T-helper 2 cell treated with Interferon-gamma antibody and Interleukin-4, amounts not matched to agents 100 ng/mL and 5 ng/mL, for 36 hours (primary cell): ENCODE data around the gene ITLN1. TPM values are rescaled to one million over a fixed set of nuclear protein-coding genes. Genes with fewer than 3 reads are reported as not detected.
"Not testable (repeated sequence)": the region's sequence is repeated elsewhere in the genome, so short reads cannot be mapped to it uniquely, and the experiment has no call there.

Source experiments
- intact Hi-C: fragments of 100-400 bp; cut with micrococcal nuclease; formaldehyde crosslinking; loops from one replicate; pipeline ENCODE4 v1.15.1; 2023
- total RNA-seq: library from RNA; stranded (reverse); gene quantifications from 2 replicates; pipeline ENCODE4 v1.2.3, GENCODE V29; 2022

ITLN1 gene
- total RNA-seq, 1 donor from 2014 or later: not detected

GRCh38 chr1:160883581-160884513 lies 1.1 kb downstream of the ITLN1 start:
- intact Hi-C loops: loop anchor here (1.0 to 2.0 kb wide), 3 partner anchors 49 to 157 kb away; no protein-coding TSS in a partner anchor

DNA sequence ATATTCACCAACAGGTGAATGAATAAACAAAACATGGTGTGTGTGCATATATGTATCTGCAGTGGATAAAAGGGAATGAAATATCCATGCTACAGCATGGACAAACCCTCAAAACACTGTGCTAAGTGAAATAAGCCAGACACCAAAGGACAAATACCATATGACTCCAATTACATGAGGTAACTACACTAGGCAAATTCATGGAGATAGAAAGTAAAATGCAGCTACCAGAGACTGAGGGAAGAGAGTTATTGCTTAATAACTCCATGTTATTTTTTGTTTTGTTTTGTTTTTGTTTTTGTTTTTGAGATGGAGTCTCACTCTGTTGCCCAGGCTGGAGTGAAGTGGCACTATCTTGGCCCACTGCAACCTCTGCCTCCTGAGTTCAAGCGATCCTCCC lies 2.4 kb downstream of the ITLN1 start:
- intact Hi-C loops: no loop called here

DNA sequence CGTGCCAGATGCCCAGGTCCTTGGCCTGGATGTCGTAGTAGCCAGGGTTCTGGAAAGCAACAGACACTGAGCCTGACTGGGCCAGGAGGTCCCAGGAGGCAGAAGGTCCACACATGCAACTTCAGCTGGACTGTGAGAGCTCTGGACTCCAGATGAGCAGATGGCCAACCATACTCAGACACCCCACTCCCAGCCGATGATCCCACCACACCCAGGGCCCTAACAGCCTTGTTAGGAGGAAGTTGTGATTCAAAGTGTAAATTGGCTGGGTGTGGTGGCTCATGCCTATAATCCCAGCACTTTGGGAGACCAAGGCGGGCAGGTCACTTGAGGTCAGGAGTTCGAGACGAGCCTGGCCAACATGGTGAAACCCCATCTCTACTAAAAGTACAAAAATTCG lies 3.7 kb downstream of the ITLN1 start:
- intact Hi-C loops: not testable (repeated sequence)

- intact Hi-C loops: no loop called here
These were observed 4.8 kb downstream of the ITLN1 start for GRCh38 chr1:160880216-160880615.

- intact Hi-C loops: no loop called here
These were observed 5.9 kb downstream of the ITLN1 start for GRCh38 chr1:160879056-160879455.

GRCh38 chr1:160877221-160877620 lies 7.8 kb downstream of the ITLN1 start:
- intact Hi-C loops: loop anchor here (1.0 kb wide), 1 partner anchor 42 kb away; no protein-coding TSS in a partner anchor

DNA sequence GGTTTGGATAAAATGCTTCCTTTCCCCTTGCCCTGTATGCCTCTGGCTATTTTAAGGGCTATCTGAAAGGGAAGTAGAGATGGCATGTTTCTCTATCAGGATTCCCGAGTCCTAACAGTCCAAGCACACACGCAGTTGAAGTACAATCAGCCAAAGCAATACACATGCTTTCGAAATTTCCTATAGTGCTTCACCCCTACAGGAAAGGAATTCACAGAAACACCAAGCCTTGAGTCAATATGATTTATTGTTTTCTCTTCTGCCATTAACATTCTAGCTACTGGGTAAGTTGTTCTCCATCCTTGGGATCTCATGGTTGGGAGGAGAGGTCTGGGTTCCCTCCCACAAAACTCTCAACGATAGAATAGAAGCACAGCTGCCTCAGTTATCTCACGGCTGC lies 8.7 kb downstream of the ITLN1 start:
- intact Hi-C loops: no loop called here

DNA sequence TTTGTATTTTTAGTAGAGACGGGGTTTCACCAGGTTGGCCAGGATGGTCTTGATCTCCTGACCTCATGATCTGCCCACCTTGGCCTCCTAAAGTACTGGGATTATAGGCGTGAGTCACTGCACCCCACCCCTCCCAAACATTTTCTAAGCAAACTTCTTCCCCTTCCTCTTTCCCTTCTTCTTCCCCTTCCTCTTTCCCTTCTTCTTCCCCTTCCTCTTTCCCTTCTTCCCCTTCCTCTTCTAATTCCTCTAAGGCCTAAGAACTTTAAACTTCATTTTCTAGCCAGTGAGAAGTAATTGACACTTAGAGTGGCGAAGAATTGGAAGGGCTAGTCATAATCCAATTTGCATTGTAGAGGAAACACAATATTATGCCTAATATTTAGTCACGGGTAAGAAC lies 9.4 kb downstream of the ITLN1 start:
- intact Hi-C loops: not testable (repeated sequence)

GRCh38 chr1:160874935-160875334 lies 10.0 kb downstream of the ITLN1 start:
- intact Hi-C loops: no loop called here

DNA sequence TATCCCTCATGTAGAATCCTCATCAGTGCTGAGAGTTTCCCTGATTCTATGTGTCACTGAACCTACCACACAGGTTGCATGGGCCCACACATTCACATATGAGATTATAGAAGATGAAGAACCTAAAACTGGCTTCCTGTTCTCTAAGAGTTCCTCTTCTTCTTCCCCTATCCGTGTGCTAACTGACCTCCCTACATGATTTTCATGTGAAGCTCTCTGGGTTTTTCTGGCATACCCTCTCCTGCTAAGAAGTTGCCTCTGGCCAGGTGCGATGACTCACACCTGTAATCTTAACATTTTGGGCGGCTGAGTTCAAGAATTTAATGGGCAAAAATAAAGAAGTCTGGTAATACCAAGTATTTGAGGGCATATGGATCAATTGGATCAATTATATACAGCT lies 16.8 kb downstream of the ITLN1 start:
- intact Hi-C loops: no loop called here

DNA sequence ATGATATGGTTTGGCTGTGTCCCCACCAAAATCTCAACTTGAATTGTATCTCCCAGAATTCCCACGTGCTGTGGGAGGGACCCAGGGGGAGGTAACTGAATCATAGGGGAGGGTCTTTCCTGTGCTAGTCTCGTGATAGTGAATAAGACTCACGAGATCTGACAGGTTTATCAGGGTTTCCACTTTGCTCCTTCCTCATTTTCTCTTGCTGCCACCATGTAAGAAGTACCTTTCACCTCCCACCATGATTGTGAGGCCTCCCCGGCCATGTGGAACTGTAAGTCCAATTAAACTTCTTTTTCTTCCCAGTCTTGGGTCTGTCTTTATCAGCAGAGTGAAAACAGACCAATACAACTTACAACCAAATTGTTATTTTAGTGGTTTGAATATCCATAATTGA lies 17.3 kb downstream of the ITLN1 start:
- intact Hi-C loops: not testable (repeated sequence)

DNA sequence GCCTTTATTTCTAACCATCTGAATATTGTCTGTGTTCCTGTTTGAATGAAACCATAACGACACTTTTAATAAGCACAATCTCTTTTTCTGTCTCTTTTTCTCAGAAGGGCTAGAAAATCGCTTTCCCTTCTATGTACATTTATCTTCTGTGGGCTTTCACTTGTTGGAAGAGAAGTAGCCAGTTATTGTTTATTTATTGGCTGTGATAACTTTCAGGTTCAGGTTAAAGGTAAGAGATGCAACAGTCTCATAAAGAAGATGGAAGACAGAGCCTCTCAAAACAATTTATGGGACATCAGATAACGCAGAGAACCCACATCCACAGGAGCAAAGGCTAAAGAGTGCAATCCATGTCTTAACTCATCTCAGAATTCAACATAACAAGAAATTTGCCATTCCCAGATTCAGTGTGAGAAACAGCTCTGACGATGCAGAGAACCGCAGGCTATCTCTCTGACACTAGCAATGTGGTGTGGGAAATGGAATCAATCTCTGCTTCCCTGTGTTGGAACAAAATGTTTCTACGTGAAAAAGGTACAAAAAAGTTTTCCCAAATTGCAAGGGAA lies 18.2 kb downstream of the ITLN1 start:
- intact Hi-C loops: no loop called here

DNA sequence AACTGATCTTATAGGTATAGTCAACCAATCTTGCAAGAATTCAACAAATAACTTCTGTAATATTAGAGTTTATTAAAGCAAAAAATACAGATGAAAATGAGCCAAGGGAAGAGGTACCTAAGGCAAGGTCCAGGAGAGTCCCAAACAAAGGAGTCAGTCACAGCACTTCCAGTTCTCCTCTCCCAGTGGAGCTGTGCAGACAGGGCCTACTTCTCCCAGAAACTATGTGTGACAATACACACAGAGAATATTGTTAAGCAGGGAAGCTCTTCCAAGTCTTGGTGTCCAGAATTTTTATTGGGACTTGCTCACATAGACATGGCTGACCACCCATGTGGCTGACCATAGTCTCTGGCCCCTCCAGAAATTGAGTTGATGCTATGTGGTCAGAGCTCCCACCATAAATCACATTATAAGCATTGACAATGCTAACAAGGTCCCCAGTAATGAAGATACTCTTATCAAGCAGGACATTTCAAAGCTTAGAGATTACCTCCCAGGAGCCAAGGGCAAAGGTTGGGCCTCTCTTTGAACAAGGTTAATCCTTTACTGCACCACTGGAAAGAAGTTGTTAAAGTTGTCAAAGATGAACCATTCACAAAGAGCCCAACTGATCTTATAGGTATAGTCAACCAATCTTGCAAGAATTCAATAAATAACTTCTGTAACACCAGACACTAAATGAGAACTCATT lies 18.8 kb downstream of the ITLN1 start:
- intact Hi-C loops: no loop called here

- intact Hi-C loops: no loop called here
These were observed 19.6 kb downstream of the ITLN1 start for GRCh38 chr1:160865337-160865736.

DNA sequence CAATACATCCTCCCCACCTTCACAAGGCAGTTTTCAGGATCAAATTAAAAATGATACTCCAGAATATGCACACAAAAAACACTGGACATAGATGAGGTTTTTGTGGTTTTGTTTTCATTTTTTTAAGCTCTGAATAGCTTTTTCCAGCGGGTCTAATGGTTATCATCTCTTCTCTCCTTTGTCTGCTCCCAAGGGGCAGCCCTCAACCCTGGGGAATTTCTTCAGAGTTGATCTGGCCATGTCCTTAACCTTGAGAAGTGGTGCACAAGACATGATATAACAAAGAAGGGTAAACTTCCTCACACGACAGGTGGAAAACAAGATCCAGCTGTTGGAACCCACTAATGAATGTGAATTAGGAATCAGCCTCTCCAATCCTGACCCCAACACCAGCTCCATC lies 20.8 kb downstream of the ITLN1 start:
- intact Hi-C loops: no loop called here

- intact Hi-C loops: no loop called here
These were observed 21.2 kb downstream of the ITLN1 start for GRCh38 chr1:160863774-160864131.

- intact Hi-C loops: no loop called here
These were observed 21.8 kb downstream of the ITLN1 start for GRCh38 chr1:160863061-160863773.

GRCh38 chr1:160862203-160863060 lies 22.5 kb downstream of the ITLN1 start, which contains the start of gene CD244:
Gene CD244 (minus strand): TSS chr1:160862887. CDS start chr1:160862677, 210 bp downstream.
- intact Hi-C loops: no loop called here

GRCh38 chr1:160860840-160861505 lies 24.0 kb downstream of the ITLN1 start:
- intact Hi-C loops: no loop called here

DNA sequence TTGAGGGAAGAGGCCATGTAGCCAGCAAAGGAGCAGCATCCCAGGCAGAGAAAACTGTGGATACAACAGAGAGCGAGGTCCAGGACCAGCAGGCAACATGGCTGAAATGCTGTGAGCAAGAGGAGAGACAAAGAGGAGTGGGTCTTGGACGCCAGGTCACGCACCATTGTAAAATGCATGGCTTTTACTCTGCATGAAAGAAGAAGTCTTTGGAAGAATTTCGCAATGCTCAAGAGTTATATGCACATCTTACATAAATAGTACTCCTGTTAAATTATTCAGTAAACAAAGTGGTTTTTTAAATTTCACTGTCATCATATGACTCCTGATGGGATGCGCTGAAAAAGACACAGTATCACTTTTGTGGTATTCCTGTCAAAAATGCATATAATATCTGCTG lies 25.8 kb downstream of the ITLN1 start:
- intact Hi-C loops: no loop called here
